GM21528 (cell line): Measurements from ENCODE around the gene POLR2A.

Experiments
- ATAC-seq: cut with Tn5 transposase; IDR thresholded peaks from one replicate; pipeline ENCODE4 v1.9.1; 2021; ENCODE audit warnings: mild to moderate bottlenecking, moderate library complexity; ENCODE audit not compliant: unreplicated experiment, low FRiP score

POLR2A gene

DNA sequence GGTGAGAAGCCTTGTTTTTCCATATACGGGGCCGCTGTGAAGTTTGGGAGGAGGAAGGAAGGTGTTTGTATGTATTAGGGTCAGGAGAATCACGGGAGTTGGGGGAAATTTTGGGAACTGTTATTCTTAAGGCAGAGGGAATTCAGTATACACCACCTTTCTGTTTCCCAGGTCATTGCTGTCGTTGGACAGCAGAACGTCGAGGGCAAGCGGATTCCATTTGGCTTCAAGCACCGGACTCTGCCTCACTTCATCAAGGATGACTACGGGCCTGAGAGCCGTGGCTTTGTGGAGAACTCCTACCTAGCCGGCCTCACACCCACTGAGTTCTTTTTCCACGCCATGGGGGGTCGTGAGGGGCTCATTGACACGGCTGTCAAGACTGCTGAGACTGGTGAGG lies 17.6 kb downstream of the POLR2A start:
- no peak for ATAC-seq

DNA sequence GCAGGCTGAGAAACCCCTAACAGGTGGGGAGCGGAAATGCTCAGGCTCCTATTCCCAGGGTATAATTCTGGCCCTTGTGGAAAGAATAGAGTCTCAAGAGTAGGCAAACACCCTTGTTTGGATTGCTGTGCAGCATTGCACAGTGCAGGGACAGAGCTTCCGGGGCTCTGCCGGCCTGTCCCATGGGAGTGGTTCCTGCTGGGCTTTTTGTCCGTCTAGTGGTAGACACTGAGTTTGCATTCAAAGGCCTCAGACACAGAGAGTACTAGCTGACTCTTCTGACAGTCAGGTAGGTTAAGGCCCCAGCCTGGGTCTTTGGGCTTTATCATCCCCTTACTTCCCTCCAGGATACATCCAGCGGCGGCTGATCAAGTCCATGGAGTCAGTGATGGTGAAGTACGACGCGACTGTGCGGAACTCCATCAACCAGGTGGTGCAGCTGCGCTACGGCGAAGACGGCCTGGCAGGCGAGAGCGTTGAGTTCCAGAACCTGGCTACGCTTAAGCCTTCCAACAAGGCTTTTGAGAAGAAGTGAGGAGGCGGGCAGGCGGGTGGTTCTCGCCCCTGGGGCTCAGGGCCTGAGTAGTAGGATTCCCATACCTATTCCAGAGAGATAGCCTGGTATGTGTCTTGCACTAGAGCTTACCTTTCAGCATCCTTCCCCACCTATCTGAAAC lies 18.1 kb downstream of the POLR2A start:
- ATAC-seq = no peak

DNA sequence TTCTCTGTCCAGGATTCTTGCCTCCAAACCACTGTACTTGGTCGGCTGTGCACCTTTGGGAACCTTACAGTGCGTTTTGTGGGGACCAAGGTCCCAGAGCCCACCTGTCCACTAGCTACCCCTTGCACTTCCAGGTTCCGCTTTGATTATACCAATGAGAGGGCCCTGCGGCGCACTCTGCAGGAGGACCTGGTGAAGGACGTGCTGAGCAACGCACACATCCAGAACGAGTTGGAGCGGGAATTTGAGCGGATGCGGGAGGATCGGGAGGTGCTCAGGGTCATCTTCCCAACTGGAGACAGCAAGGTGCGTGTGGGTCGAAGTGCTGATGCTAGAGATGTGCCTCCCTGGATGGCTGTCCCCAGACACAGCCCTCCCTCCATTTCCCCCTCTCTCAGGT lies 18.8 kb downstream of the POLR2A start:
- no peak for ATAC-seq

DNA sequence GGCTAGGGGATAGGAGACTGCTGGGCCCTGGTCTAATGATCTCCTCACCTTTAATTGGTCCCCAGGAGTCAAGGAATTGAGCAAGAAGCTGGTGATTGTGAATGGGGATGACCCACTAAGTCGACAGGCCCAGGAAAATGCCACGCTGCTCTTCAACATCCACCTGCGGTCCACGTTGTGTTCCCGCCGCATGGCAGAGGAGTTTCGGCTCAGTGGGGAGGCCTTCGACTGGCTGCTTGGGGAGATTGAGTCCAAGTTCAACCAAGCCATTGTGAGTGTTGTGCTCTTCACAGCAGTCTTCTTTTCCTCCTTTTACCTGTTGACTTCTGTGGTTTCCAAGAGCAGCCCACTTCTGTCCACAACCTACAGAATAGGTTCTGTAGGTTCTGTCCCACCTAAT lies 19.4 kb downstream of the POLR2A start:
- ATAC-seq = no peak

DNA sequence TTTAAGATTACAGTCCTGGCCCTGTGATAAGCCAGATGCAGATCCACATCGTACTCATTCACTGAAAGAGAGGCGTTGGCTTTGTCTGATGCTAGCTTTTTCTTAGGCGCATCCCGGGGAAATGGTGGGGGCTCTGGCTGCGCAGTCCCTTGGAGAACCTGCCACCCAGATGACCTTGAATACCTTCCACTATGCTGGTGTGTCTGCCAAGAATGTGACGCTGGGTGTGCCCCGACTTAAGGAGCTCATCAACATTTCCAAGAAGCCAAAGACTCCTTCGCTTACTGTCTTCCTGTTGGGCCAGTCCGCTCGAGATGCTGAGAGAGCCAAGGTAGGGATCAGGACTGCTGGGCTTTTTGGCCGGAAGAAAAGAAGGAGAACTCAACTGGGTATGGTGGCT lies 24.0 kb downstream of the POLR2A start:
- ATAC-seq = no peak

DNA sequence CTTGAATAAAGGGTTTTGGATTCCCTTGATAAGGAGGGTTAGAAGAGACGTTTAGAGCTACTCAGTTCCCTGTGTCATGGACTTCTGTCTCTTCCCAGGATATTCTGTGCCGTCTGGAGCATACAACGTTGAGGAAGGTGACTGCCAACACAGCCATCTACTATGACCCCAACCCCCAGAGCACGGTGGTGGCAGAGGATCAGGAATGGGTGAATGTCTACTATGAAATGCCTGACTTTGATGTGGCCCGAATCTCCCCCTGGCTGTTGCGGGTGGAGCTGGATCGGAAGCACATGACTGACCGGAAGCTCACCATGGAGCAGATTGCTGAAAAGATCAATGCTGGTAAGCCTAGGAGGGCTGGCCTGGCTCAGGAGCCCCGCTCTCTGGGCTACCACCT lies 24.7 kb downstream of the POLR2A start:
- ATAC-seq = no peak

DNA sequence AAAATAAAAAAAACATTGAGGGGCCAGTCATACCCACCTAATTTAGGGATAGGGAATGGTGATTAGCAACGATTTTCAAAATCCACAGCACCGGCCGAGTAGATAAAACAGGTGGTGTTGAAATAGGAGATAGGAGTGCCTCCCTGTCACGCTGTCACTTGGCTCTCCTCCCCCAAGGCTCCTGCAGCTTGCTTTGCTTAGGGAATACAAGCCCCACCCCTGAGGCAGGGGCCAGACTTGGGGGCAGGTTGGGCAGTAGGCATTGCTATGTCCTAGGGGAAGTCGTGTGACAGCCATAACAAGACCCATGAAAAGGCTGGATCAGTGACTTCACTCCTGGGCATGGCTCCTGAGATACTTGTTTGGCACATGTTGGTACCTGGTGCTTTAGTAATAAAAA lies 25.8 kb downstream of the POLR2A start:
- ATAC-seq = no peak

DNA sequence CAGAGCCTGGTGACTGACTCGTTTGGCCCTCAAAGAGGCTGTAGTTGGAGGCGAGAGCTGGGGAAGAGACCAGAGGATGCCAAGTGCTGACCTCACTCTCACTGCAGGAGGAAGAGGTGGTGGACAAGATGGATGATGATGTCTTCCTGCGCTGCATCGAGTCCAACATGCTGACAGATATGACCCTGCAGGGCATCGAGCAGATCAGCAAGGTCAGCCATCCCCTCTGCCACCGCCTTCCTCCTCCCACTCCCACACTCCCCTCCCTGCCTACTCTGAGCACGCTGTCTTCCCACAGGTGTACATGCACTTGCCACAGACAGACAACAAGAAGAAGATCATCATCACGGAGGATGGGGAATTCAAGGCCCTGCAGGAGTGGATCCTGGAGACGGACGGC lies 26.9 kb downstream of the POLR2A start:
- ATAC-seq = no peak

DNA sequence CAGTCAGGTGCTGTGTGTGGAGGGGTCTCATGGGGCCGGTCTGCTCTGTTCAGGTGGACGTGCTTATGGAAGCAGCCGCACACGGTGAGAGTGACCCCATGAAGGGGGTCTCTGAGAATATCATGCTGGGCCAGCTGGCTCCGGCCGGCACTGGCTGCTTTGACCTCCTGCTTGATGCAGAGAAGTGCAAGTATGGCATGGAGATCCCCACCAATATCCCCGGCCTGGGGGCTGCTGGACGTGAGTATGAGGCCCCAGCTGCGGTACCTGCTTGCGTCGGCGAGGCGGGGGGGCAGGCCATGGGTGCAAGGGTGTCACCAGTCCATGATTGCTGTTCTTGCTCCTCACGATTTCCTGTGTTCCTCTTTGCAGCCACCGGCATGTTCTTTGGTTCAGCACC lies 27.9 kb downstream of the POLR2A start:
- ATAC-seq = no peak

DNA sequence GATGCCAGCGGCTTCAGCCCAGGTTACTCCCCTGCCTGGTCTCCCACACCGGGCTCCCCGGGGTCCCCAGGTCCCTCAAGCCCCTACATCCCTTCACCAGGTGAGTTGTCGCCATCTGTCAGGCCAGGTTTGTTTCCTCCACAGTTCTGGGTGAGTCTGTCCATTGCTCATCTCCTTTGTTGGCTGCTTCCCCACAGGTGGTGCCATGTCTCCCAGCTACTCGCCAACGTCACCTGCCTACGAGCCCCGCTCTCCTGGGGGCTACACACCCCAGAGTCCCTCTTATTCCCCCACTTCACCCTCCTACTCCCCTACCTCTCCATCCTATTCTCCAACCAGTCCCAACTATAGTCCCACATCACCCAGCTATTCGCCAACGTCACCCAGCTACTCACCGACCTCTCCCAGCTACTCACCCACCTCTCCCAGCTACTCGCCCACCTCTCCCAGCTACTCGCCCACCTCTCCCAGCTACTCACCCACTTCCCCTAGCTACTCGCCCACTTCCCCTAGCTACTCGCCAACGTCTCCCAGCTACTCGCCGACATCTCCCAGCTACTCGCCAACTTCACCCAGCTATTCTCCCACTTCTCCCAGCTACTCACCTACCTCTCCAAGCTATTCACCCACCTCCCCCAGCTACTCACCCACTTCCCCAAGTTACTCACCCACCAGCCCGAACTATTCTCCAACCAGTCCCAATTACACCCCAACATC lies 28.8 kb downstream of the POLR2A start:
- no peak for ATAC-seq

DNA sequence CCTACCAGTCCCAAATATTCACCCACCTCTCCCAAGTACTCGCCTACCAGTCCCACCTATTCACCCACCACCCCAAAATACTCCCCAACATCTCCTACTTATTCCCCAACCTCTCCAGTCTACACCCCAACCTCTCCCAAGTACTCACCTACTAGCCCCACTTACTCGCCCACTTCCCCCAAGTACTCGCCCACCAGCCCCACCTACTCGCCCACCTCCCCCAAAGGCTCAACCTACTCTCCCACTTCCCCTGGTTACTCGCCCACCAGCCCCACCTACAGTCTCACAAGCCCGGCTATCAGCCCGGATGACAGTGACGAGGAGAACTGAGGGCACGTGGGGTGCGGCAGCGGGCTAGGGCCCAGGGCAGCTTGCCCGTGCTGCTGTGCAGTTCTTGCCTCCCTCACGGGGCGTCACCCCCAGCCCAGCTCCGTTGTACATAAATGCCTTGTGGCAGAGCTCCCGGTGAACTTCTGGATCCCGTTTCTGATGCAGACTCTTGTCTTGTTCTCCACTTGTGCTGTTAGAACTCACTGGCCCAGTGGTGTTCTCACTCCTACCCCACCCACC lies 29.8 kb downstream of the POLR2A start:
- no peak for ATAC-seq

DNA sequence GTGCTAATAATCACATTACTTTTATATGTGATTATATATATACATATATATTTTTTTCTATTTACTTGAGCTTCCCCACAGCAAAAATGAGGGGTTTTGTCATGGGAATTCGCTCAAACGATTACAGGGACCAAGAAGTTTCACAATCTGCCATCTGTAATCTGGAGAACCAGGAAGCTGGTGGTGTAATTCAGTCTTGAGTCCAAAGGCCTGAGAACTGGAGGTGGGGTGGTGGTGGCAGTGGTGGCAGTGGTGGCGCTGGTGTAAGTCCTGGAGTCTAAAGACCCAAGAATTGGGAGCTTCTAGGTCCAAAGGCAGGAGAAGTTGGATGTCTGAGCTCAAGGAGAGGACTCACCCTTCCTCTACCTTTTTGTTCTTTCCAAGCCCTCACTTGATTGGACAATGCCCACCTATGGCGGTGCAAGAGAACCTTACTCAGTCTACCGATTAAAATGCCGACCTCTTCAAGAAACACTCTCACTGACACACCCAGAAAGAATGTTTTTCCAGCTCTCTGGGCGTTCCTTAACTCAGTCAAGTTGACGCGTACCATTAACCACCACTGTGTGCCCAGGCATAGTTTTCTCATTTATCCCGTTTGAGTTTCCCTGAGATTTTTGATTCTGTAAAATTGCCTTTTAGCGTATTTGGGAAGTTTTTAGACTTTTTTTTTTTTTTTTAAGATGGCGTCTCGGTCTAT lies 31.9 kb downstream of the POLR2A start:
- ATAC-seq = no peak

DNA sequence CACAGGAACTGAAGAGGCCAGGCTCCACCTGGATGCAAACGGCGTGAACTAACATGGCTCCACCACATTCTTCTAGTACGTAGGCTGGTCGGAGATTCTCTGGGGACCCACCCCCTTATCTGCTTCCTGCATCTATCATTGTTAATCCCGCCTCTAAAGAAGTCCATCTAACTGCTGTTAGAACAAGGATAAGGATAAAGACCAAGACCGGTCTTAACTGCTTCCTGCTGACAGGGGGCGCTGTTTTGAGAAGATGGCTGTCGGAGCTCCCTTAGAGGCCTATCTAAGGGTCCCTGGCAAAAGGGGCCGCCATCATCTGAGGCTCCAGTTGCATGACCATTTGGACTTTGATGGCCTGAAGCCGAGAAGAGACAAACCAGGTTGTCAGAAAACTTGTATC lies 38.9 kb downstream of the POLR2A start:
- ATAC-seq = no peak

DNA sequence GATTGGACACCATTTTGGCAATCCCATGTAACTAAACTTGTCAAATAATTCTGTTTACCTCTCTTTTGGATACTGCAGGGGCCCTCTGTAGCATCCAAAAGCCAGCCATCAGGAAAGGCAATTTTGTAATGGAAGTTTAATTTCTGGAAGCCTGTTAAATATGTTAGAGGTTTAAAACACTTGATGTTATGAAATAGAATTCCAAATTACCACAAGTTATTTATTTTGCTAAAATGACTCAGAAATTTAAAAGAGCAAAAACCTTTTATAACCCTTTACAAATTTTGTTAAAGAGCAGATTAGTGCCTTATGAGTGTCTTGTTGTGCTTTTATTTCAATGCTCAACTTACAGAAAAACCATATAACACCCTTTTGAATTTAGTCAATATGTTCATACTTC lies 44.7 kb downstream of the POLR2A start:
- no peak for ATAC-seq

DNA sequence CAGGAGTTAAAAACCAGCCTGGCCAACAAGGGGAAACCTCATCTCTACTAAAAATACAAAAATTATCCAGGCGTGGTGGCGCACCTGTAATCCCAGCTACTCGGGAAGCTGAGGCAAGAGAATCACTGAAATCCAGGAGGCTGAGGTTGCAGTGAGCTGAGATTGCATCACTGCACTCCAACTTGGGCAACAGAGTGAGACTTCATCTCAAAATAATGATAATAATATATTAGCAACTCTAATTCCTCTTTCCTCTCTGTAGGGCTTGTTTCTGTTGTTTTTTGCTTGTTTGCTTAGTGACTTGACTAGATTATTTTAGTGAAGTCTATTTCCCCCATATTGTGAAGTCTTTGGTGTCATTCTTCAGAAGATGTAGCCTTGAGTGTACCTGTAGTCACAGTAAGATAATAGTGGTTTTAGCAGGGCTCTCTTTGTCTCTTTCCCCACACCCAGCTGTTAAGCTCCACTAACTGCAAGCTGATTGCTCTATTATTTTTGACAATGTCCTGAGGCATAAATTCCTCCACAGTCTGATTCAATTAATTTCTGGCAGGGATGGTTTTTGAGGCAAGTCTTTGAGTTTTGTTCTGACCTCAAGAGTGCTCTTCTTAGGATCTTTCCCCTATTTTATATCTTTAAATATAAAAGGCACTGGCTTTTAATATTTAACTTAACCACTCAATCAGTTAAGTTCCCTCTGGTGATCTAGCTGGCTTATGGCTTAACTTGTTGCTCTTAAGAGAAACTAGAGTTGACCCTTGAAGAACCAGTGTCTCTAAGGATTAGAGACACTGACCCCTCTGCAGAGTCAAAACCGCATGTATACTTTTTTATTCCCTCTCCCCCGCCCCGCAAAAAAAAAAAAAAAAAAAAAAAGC lies 46.1 kb downstream of the POLR2A start:
- ATAC-seq = no peak

DNA sequence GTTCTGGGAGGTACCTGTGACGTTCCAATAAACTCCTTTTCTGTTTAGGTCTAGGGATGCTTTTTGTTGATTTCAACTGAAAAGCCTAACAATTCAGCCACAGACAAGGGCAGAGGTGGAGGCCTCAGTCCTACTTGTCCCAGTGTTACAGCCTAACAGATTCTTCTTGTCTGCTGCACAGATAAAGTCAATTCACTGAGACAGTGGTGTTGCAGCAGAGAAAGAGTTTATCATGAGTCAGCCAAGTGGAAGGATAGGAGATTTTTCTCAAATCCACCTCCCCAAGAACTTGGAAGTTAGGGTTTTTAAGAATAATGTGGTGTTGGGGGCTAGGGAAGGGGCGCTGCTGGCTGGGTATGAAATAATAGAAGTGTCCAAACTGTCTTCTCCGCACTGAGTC lies 53.9 kb downstream of the POLR2A start:
- no peak for ATAC-seq

DNA sequence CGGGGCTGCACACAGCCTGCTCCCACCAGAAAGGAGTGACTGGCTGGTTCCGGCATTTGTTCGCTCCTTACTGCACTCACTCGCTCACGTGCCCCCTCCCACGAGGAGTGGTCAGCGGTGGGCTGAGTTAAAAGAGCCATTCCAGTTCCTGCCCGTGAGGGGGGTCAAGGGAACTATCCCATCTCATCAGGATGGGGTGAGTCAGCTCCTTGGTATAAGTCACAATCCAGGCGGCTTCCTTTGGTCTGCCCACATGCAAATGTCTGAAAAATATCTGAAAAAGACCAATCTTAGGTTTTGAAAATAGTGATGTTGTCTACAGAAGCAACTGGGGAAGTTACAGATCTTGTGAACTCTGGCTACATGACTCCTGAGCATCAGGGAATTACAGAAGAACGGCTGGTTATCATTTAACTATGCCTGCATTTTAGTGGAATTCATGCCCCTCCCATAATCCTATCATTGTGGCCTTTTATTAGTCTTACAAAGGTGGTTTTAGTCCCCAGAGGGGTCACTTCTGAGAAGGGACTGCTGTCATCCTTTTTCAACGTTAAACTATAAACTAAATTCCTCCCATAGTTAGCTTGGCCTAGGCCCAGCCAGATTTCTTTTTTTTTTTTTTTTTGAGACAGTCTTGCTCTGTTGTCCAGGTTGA lies 54.9 kb downstream of the POLR2A start:
- no peak for ATAC-seq

DNA sequence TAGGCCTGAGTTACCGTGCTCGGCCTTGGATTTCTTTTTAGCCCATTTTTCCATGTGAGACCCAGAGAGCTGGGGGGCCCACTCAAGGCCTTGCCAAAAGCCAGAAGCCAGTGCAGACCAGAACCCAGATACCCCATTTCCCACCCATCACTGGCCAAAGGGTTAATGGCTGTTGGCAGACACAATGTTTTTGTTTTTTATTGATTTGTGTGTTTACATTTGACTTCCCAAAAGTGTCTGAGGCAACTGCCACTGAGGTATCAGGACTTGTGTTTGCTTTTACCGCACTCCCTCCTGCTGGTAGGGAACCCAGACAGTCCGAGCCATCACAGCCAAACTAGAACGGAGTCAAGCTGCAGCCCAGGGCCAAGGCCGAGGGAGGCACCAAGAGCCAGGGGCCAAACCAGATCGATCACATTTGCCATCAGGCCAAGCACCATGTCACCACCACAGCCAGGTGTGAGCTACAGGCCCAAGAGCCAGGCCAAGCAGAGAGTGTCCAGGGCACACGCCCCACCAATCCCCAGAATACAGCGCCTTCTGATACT lies 57.0 kb downstream of the POLR2A start:
- no peak for ATAC-seq

DNA sequence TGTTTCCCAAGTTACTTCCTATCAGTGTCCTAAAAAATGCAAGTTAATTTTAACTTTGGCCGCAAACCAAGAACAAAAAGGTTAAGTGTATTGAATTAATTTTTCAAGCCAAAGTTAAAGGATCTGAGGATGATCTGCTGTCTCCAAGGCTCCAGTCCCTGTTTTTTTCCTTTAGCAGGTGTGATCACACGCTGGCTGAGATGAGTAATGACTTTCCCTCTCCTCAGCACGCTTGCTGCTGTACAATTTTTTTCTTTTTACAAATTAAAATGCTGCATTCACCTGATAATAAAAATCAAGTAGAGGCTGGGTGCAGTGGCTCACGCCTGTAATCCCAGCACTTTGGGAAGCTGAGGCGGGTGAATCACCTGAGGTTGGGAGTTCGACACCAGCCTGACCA lies 60.7 kb downstream of the POLR2A start:
- ATAC-seq = no peak
